H1 (cell line): ENCODE results near the gene KRT9. TPM values are rescaled to one million over a fixed set of nuclear protein-coding genes. Genes with fewer than 3 reads are reported as not detected.

Experiments
- CREB1 ChIP-seq: IDR thresholded peaks from 2 replicates; pipeline ENCODE4 v1.6.1; 2012; ENCODE audit warnings: inconsistent platforms
- CTBP2 ChIP-seq: IDR thresholded peaks from 2 replicates; pipeline ENCODE4 v1.7.0; 2011; ENCODE audit warnings: borderline replicate concordance, mild to moderate bottlenecking, moderate library complexity, mixed read lengths, low read length; ENCODE audit not compliant: insufficient read depth, insufficient read length
- JUND ChIP-seq: IDR thresholded peaks from 2 replicates; pipeline ENCODE4 v1.6.1; 2011; ENCODE audit warnings: mild to moderate bottlenecking, improper control_type of control experiment, low read length
- RNF2 ChIP-seq: fragments of 200-900, 300-1000 bp; sonication (generic); IDR thresholded peaks from 2 replicates; pipeline ENCODE4 v1.7.1; 2016; ENCODE audit warnings: borderline replicate concordance, low read depth, mild to moderate bottlenecking, antibody characterized with exemption, low read length; ENCODE audit not compliant: poor library complexity, severe bottlenecking; ENCODE audit errors: missing control alignments
- polyA plus RNA-seq, 7 experiments: library from polyadenylated mRNA; depleted of rRNA in 3 of 7; stranded (reverse) in 5 of 7; unstranded in 2 of 7; fragments of >200 nt in 5 of 7; fragments of 200-250 nt in 2 of 7; gene quantifications; 1 replicate in 5 of 7; 2 replicates in 1 of 7; 4 replicates in 1 of 7; pipeline versions ENCODE4 v1.2.1 to v1.2.3, GENCODE V29; 2011 to 2013; ENCODE audit warnings: missing spikeins in 2 of 7, mixed read lengths in 2 of 7
- total RNA-seq: library from RNA; stranded (reverse); fragmentation: NEBNext Ultra II Directional; extraction: Animal tissue kit (Norgen Biotek cat#: 25700); gene quantifications from 2 replicates; pipeline ENCODE4 v1.2.1, GENCODE V29; 2021
- TF ChIP-seq, protein P1 (sequence below): IDR thresholded peaks from 2 replicates; pipeline ENCODE4 v1.6.1; 2011; ENCODE audit warnings: low read length, improper control_type of control experiment

The KRT9 gene
- total and polyA plus RNA-seq, 2 of the 8 experiments (the other 6 are each of a cell fraction or from before 2014, with no cell fraction given) = not detected

DNA sequence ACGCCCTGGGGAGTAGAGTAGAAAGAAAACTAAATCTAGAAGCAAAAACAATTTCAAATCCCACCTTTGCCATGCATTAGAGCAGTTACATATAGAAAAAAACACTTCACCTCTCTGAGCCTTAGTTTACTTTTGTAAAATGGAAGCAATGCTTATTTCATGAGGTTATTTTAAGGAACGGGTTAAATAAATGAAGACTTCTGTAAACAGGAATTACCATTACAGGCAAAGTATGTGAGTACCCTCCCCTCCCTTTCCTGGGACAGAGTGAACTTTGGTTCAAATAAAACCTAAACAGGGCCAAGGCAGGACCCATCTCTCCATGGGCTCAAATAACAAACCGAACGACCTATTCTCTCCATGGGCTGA, 48.6 kb downstream of the KRT9 start (continued):
- TF ChIP-seq JUND = no peak
- TF ChIP-seq, protein P1, sequence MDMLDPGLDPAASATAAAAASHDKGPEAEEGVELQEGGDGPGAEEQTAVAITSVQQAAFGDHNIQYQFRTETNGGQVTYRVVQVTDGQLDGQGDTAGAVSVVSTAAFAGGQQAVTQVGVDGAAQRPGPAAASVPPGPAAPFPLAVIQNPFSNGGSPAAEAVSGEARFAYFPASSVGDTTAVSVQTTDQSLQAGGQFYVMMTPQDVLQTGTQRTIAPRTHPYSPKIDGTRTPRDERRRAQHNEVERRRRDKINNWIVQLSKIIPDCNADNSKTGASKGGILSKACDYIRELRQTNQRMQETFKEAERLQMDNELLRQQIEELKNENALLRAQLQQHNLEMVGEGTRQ = no peak
- no peak for TF ChIP-seq RNF2
- no peak for TF ChIP-seq CTBP2
- no peak for TF ChIP-seq CREB1
